ENCODE data around the gene ANAPC7. TPM values are rescaled to one million over a fixed set of nuclear protein-coding genes. Genes with fewer than 3 reads are reported as not detected.
A peak's percentile ranks its signal among the peaks of the same experiment; 100 is the strongest.

The ANAPC7 gene
- total and polyA plus RNA-seq, 2 of the 13 experiments (the other 11 are each of a cell fraction or from before 2014, with no cell fraction given): 40.0 to 69.1 TPM

GRCh38 chr12:110449799-110450497 lies 46.4 kb upstream of the ANAPC7 start, which contains the start of gene ARPC3 (continued):
- TF ChIP-seq SIX4 (CRISPR knock-in tag; IDR thresholded peaks at IDR 0.05): no peak
- no peak for TF ChIP-seq SRF (IDR thresholded peaks at IDR 0.05; ENCODE audit: low read depth, low read length)
- TF ChIP-seq KDM6A (CRISPR knock-in tag; IDR thresholded peaks at IDR 0.05; ENCODE audit: low read depth): no peak
- peak; percentile 10; the same call in 1 of the 2 replicates for TF ChIP-seq FOSL2 (CRISPR knock-in tag; IDR thresholded peaks at IDR 0.05)
- TF ChIP-seq ZBTB39 (CRISPR knock-in tag; IDR thresholded peaks at IDR 0.05): no peak
- peak; percentile 84 for TF ChIP-seq YEATS4 (CRISPR knock-in tag; IDR thresholded peaks at IDR 0.05; ENCODE audit: borderline replicate concordance)
- TF ChIP-seq GRHL1 (CRISPR knock-in tag; conservative IDR thresholded peaks at IDR 0.05): no peak
- TF ChIP-seq BATF2 (CRISPR knock-in tag; IDR thresholded peaks at IDR 0.05): no peak
- TF ChIP-seq HOXA9 (CRISPR knock-in tag; IDR thresholded peaks at IDR 0.05; ENCODE audit: borderline replicate concordance): no peak
- TF ChIP-seq KDM3A (CRISPR knock-in tag; IDR thresholded peaks at IDR 0.05; ENCODE audit: low read depth): peak; percentile 30
- TF ChIP-seq ZBTB40 (IDR thresholded peaks at IDR 0.05): peak; percentile 80
- TF ChIP-seq ZBTB40 (CRISPR knock-in tag; IDR thresholded peaks at IDR 0.05): no peak
- TF ChIP-seq ZNF276 (CRISPR knock-in tag; IDR thresholded peaks at IDR 0.05; ENCODE audit: low read depth): no peak
- TF ChIP-seq GATAD2A (CRISPR knock-in tag; IDR thresholded peaks at IDR 0.05): peak; percentile 44; the same call in 1 of the 2 replicates

Measured in HepG2 (cell line).